IMR-90 (cell line): ENCODE data around the gene SLC18A2. TPM values are rescaled to one million over a fixed set of nuclear protein-coding genes. Genes with fewer than 3 reads are reported as not detected.

Experiments
- ATAC-seq: fragments of 200-7000 bp; cut with Tn5 transposase; 2 replicates; pipeline ENCODE4 v1.9.1; 2020; ENCODE audit warnings: low read depth, mild to moderate bottlenecking, moderate library complexity
- BruUV-seq: library from RNA; stranded (reverse); fragments of 400-500 nt; replicated peaks from 2 replicates; lab custom pipeline; 2021; lab: Mats Ljungman, UMichigan
- CTCF ChIA-PET: fragments of 300-600 bp; formaldehyde crosslinking; extraction: SDS; loops from one replicate; lab custom pipeline; 2021; ENCODE audit warnings: antibody characterized with exemption; lab: Yijun Ruan, JAX
- POLR2A ChIA-PET: fragments of 300-600 bp; sonication (Branson Sonifier 250); formaldehyde crosslinking; loops from one replicate; lab custom pipeline; 2022; ENCODE audit warnings: antibody characterized with exemption; ENCODE audit not compliant: unreplicated experiment; lab: Charles Lee
- DNase-seq: peaks from one replicate; pipeline ENCODE4 v3.0.0; 2013
- H2AFZ ChIP-seq: replicated peaks from 2 replicates; pipeline ENCODE3; 2013; ENCODE audit warnings: low read length, mild to moderate bottlenecking; ENCODE audit not compliant: poor library complexity
- H2AK5ac ChIP-seq: 2 replicates; pipeline ENCODE4 v1.6.1; 2013; ENCODE audit warnings: low read depth, low read length, inconsistent platforms
- H2AK9ac ChIP-seq: replicated peaks from 2 replicates; pipeline ENCODE3; 2013; ENCODE audit warnings: mild to moderate bottlenecking, low read depth, low read length, moderate library complexity; ENCODE audit not compliant: poor library complexity
- H2BK120ac ChIP-seq: 2 replicates; pipeline ENCODE4 v1.6.1; 2013; ENCODE audit warnings: low read depth, low read length, inconsistent platforms
- H2BK15ac ChIP-seq: 3 replicates; pipeline ENCODE4 v1.6.1; 2013; ENCODE audit warnings: low read depth, low read length, inconsistent platforms
- H2BK20ac ChIP-seq: 2 replicates; pipeline ENCODE4 v1.6.1; 2013; ENCODE audit warnings: low read depth, mild to moderate bottlenecking, inconsistent platforms, low read length, moderate library complexity
- H2BK5ac ChIP-seq: 2 replicates; pipeline ENCODE4 v1.6.1; 2013; ENCODE audit warnings: mild to moderate bottlenecking, low read depth, low read length, inconsistent platforms; ENCODE audit not compliant: poor library complexity, severe bottlenecking
- H3K14ac ChIP-seq: replicated peaks from 2 replicates; pipeline ENCODE4 v1.6.1; 2013; ENCODE audit warnings: low read depth, low read length, inconsistent platforms
- H3K18ac ChIP-seq: 2 replicates; pipeline ENCODE4 v1.6.1; 2013; ENCODE audit warnings: low read depth, low read length, control low read depth
- H3K23ac ChIP-seq: 2 replicates; pipeline ENCODE4 v1.6.1; 2013; ENCODE audit warnings: low read depth, low read length, inconsistent platforms
- H3K27ac ChIP-seq: 2 replicates; pipeline ENCODE4 v1.5.1; 2013; ENCODE audit warnings: mild to moderate bottlenecking, control low read depth, low read length; ENCODE audit not compliant: insufficient read depth
- H3K27me3 ChIP-seq: 2 replicates; pipeline ENCODE4 v1.6.1; 2013; ENCODE audit warnings: low read length; ENCODE audit not compliant: control insufficient read depth, insufficient read depth
- H3K36me3 ChIP-seq: 2 replicates; pipeline ENCODE4 v1.6.1; 2013; ENCODE audit warnings: low read length, mixed read lengths; ENCODE audit not compliant: control insufficient read depth, insufficient read depth
- H3K4ac ChIP-seq: 2 replicates; pipeline ENCODE4 v1.6.1; 2013; ENCODE audit warnings: low read depth, low read length, inconsistent platforms
- H3K4me1 ChIP-seq: 2 replicates; pipeline ENCODE4 v1.6.1; 2013; ENCODE audit warnings: low read length, mixed read lengths; ENCODE audit not compliant: control insufficient read depth, insufficient read depth
- H3K4me2 ChIP-seq: 2 replicates; pipeline ENCODE4 v1.6.1; 2013; ENCODE audit warnings: low read depth, mild to moderate bottlenecking, control low read depth, low read length, moderate library complexity
- H3K4me3 ChIP-seq: 2 replicates; pipeline ENCODE4 v1.5.1; 2013; ENCODE audit warnings: low read depth, mild to moderate bottlenecking, control low read depth, low read length, moderate library complexity; ENCODE audit not compliant: insufficient read depth
- H3K56ac ChIP-seq: 2 replicates; pipeline ENCODE4 v1.6.1; 2013; ENCODE audit warnings: low read length, inconsistent platforms; ENCODE audit not compliant: insufficient read depth; ENCODE audit errors: extremely low read depth
- H3K79me1 ChIP-seq, 2 experiments: 2 replicates each; pipeline ENCODE4 v1.6.1; 2013; ENCODE audit warnings: low read length in 2 of 2, inconsistent platforms in 1 of 2, low read depth in 1 of 2
- H3K9ac ChIP-seq: 2 replicates; pipeline ENCODE4 v1.6.1; 2013; ENCODE audit warnings: low read depth, low read length, control low read depth
- H3K9me1 ChIP-seq: 2 replicates; pipeline ENCODE4 v1.6.1; 2013; ENCODE audit warnings: low read length, inconsistent platforms; ENCODE audit not compliant: insufficient read depth
- H3K9me3 ChIP-seq: 2 replicates; pipeline ENCODE4 v1.6.1; 2013; ENCODE audit warnings: low read length; ENCODE audit not compliant: control insufficient read depth, insufficient read depth
- H4K20me1 ChIP-seq: 2 replicates; pipeline ENCODE4 v1.6.1; 2013; ENCODE audit warnings: low read length, inconsistent platforms; ENCODE audit not compliant: insufficient read depth
- H4K5ac ChIP-seq: 2 replicates; pipeline ENCODE4 v1.6.1; 2013; ENCODE audit warnings: mild to moderate bottlenecking, low read depth, low read length, control low read depth
- H4K8ac ChIP-seq, 2 experiments: 2 replicates each; pipeline ENCODE4 v1.6.1; 2013; ENCODE audit warnings: low read depth in 2 of 2, low read length in 2 of 2, control low read depth in 1 of 2, inconsistent platforms in 1 of 2
- H4K91ac ChIP-seq: 2 replicates; pipeline ENCODE4 v1.6.1; 2013; ENCODE audit warnings: low read depth, low read length, inconsistent platforms; ENCODE audit not compliant: insufficient read depth
- CEBPB ChIP-seq: IDR thresholded peaks from 2 replicates; pipeline ENCODE4 v1.6.1; 2012; ENCODE audit warnings: low read depth, low read length, improper control_type of control experiment
- FOS ChIP-seq: fragments of 150-350 bp; IDR thresholded peaks from 2 replicates; pipeline ENCODE4 v1.6.1; 2016; ENCODE audit warnings: low read depth, low read length
- MAZ ChIP-seq: IDR thresholded peaks from 2 replicates; pipeline ENCODE4 v1.6.1; 2012; ENCODE audit warnings: low read depth, mild to moderate bottlenecking, low read length, improper control_type of control experiment, moderate library complexity, borderline replicate concordance
- NFE2L2 ChIP-seq: fragments of 150-350 bp; IDR thresholded peaks from 2 replicates; pipeline ENCODE4 v1.6.1; 2016; ENCODE audit warnings: low read depth, mild to moderate bottlenecking, low read length
- RFX5 ChIP-seq: IDR thresholded peaks from 2 replicates; pipeline ENCODE4 v1.8.0; 2012; ENCODE audit warnings: low read depth, mild to moderate bottlenecking, low read length, moderate library complexity
- WGBS, 2 experiments: methylation state at CpG; one replicate each; pipeline versions ENCODE4 v1.1.5 to v1.1.7; 2013; ENCODE audit warnings: missing lambda C conversion rate in 2 of 2; ENCODE audit not compliant: insufficient read length in 1 of 2; ENCODE audit errors: extremely low coverage in 2 of 2; 5-methylcytosine and 5-hydroxymethylcytosine counted together
- dilution Hi-C: fragments of 300-500 bp; cut with HindIII; formaldehyde crosslinking; loops from one replicate; pipeline ENCODE4 v1.14.3; 2018; ENCODE audit warnings: low sequenced_read_pairs; ENCODE audit not compliant: unreplicated experiment
- in situ Hi-C: fragments of 300-500 bp; cut with MboI; formaldehyde crosslinking; loops from 3 replicates; pipeline ENCODE4 v1.14.3; 2019; ENCODE audit warnings: low sequenced_read_pairs, inconsistent platforms, mixed read lengths
- intact Hi-C: fragments of 100-400 bp; cut with micrococcal nuclease; formaldehyde crosslinking; loops from 2 replicates; pipeline ENCODE4 v1.10.0; 2022
- polyA plus RNA-seq, 3 experiments: library from polyadenylated mRNA; depleted of rRNA; stranded (reverse); fragments of >200 nt; gene quantifications; 2 replicates each; pipeline ENCODE4 v1.2.3, GENCODE V29; 2012; ENCODE audit warnings: low replicate concordance in 1 of 3
- total RNA-seq: library from RNA; depleted of rRNA; stranded (reverse); fragments of >200 nt; gene quantifications from 2 replicates; pipeline ENCODE4 v1.2.3, GENCODE V29; 2012
- TF ChIP-seq, protein P1 (sequence below): fragments of 150-350 bp; IDR thresholded peaks from 2 replicates; pipeline ENCODE4 v1.6.1; 2017; ENCODE audit warnings: mild to moderate bottlenecking, antibody characterized with exemption, low read length, low read depth

Gene SLC18A2
- total and polyA plus RNA-seq, 2 of the 4 experiments (the other 2 are of a cell fraction): not detected

DNA sequence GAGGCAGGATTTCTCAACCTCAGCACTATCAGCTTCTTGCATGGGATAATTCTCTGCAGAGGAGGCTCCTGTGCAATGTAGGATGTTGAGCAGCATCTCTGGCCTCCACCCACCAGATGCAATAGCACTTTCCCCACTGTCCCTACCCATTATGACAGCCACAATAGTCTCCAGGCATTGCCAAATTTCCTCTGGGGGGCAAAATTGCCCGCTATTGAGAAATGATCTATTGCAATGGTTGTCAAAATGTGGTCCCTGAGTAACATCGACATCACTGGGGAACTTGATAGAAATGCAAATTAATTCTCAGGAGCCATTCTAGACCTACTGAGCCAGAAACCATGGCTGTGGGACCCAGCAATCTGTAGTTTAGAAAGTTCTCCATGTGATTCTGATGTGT is 36.6 kb upstream of the SLC18A2 start:
- BruUV-seq: no TSS peak

More for the DNA sequence above, 36.6 kb upstream of the SLC18A2 start:
- H3K27ac ChIP-seq: no peak overlapping the region
- ChIA-PET CTCF (no interaction called here), POLR2A (no interaction called here)
- no peak overlapping the region for H2AK9ac ChIP-seq
- dilution Hi-C loops: no loop called here
- no peaks in the 10 kb centered on the region for H3K9me1 ChIP-seq
- no peak overlapping the region for H4K8ac ChIP-seq
- no peak overlapping the region for H2BK120ac ChIP-seq
- H3K36me3 ChIP-seq: no peaks in the 10 kb centered on the region
- no peak overlapping the region for H2BK5ac ChIP-seq
- no peak for TF ChIP-seq CEBPB
- no peak for TF ChIP-seq FOS
- TF ChIP-seq, protein P1, sequence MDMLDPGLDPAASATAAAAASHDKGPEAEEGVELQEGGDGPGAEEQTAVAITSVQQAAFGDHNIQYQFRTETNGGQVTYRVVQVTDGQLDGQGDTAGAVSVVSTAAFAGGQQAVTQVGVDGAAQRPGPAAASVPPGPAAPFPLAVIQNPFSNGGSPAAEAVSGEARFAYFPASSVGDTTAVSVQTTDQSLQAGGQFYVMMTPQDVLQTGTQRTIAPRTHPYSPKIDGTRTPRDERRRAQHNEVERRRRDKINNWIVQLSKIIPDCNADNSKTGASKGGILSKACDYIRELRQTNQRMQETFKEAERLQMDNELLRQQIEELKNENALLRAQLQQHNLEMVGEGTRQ: no peak
- TF ChIP-seq RFX5: no peak
- no peak for TF ChIP-seq MAZ
- no peak for TF ChIP-seq NFE2L2
- in situ Hi-C loops: loop anchor here (25.0 kb wide), 1 partner anchor 1033 kb away; no protein-coding TSS in a partner anchor
- no peak overlapping the region for H3K23ac ChIP-seq
- H3K56ac ChIP-seq: no peak overlapping the region
- H4K5ac ChIP-seq: no peak overlapping the region
- H2BK15ac ChIP-seq: no peak overlapping the region
- H3K27me3 ChIP-seq: no peaks in the 10 kb centered on the region
- no peak for ATAC-seq
- DNase-seq: no peak
- no peak overlapping the region for H3K4ac ChIP-seq
- no peak overlapping the region for H2BK20ac ChIP-seq
- H3K9me3 ChIP-seq: no peaks in the 10 kb centered on the region
- no peaks in the 10 kb centered on the region for H4K20me1 ChIP-seq
- H4K91ac ChIP-seq: no peak overlapping the region
- no CpG with 5 or more reads among the region's 2 CpGs for WGBS, 2 experiments
- no peak overlapping the region for H3K14ac ChIP-seq
- no peak overlapping the region for H2AFZ ChIP-seq
- no peak overlapping the region for H3K4me3 ChIP-seq
- no peak overlapping the region for H2AK5ac ChIP-seq
- no peaks in the 10 kb centered on the region for H3K4me1 ChIP-seq
- H3K9ac ChIP-seq: no peak overlapping the region
- no peaks in the 10 kb centered on the region for H3K79me1 ChIP-seq
- intact Hi-C loops: no loop called here
- H3K18ac ChIP-seq: no peak overlapping the region
- H3K4me2 ChIP-seq: no peak overlapping the region
